Stimulated activated CD8-positive, alpha-beta memory T cell treated with anti-CD3 and anti-CD28 coated beads, Interleukin-2, amount 100 ng/mL, for 48 hours (primary cell): ENCODE measurements around the gene CERK.

ENCODE experiments used
- DNase-seq, 2 donors: peaks; one replicate each; pipeline ENCODE4 v3.0.0-alpha.2; 2020; ENCODE audit warnings: low read depth in 2 of 2

Gene CERK

DNA sequence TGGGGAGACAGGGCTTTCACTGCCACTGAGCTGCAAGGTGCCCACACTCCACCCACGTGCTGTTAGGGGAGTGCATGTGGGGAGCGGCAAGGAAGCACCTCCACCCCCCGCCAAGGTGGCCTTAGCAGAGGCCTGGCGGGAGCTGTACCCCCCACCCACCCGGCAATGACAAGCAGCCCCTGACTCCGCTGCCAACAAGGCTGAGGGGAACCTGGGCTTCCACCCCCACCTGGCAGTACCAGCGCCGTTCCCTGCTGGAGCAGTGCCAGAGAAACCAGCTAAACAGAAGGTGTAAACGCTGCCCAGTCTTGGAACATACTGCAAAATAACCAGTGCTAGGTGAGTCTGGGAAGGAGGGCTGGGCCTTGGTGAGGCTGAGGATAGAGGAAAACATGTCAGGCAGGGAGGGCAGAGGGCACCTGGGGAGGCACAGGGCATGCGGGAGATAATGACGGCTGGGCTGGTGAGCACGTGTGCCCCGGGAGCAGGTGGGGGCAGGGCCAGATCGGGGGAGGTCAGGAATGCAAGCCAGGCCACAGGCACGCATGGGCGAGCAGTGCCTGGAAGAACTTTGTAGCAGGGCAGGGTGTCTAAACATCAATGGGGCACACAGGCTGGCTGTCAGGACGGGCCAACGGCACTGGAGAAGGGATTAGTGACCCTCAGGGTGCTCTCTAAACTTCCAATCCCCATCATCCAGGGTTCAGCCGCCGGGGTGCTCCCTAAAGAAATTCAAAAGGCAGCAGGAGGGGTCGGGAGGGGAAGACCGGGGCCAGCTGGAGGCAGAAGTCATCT lies 6.6 kb downstream of the CERK start:
- no peak for DNase-seq

DNA sequence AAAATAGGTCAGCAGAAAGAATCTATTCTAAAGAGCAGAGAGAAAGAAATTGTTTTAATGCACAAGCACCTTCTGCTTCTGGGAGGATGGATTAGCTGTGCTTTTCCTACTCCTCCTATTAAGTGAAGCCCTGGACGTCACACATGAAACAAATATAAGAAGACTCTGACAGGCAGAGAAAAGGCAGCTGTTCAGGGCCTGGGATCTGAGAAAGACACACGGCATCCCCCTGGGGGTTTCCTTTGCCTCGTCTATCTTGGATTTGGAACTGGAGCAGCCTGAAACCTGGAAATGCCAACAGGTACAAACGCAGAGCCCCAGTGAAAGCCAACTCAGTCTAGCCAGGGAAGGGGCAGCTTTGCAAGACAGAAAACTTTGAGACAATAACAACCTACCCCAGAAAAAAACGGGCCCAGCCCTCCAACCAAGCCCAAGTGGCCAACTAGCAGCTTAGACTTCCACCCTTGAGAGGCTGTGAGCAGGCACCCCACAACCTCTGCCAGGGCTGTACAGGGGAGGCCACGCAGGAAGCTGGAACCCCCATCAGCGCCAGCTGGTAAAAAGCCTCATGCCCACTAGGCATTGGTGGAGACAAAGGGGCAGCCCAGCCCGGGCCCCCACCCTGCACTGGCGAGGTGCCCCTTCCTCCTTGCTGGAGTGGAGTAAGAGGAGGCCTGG lies 7.3 kb downstream of the CERK start:
- no peak for DNase-seq

DNA sequence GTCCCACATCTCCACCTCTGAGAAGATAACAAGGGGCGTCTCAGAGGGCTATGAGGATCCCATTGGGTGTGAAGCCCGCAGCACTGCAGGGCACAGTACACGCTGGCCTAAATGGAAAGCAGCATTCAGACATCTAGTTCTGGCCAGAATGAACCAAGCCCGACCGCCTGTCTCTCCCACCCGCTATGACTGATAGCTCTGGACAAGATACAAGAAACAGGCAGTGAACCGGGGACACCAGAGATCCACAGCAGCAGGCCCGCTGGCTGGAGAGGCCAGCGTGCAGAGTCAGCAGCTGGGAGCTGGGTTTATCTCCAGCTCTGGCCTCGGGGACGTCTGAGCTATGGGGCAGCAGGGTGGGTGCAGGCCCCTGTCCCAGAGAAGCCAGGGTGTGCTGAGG lies 9.6 kb downstream of the CERK start:
- no peak for DNase-seq

DNA sequence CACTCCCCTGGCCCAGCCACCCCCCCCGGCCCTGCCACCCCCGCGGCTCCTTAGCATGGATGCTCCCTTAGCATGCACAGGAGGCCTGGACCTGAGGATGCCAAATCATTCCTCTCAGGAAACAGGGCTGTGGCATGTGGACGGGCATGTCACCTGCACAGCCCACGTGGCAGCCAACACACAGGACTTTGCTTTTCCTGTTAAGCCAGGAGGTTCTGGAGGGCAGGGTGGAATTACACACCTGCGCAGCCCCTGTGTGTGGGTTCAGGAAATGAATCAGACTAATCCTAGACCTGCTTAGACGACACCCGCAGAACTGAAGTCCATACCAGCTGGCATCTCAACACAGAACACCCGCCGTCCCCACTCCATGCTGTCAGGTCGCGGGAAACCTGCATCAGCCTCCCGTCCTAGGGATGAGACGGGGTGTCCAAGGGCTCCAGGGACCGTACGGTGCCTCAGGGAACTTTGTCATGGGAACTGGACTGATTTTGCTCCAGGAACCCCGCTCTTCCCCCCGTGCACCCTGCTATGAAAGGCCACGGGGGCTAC lies 10.2 kb downstream of the CERK start:
- DNase-seq: no peak

DNA sequence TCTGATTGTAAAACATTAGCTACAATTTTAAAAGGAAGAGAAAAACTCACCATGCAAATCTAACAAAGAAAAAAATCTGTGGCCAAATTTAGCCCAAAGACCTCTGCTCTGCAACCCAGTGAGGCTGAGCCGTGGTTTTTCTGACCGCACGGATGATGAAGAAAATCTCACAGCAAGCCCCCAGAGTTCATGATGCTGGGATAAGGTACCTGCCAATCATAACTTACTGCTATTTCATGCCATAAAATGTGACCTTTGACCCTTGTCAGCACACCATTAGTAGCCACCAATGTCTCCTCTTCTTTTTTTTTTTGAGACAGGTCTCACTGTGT lies 11.1 kb downstream of the CERK start:
- no peak for DNase-seq

DNA sequence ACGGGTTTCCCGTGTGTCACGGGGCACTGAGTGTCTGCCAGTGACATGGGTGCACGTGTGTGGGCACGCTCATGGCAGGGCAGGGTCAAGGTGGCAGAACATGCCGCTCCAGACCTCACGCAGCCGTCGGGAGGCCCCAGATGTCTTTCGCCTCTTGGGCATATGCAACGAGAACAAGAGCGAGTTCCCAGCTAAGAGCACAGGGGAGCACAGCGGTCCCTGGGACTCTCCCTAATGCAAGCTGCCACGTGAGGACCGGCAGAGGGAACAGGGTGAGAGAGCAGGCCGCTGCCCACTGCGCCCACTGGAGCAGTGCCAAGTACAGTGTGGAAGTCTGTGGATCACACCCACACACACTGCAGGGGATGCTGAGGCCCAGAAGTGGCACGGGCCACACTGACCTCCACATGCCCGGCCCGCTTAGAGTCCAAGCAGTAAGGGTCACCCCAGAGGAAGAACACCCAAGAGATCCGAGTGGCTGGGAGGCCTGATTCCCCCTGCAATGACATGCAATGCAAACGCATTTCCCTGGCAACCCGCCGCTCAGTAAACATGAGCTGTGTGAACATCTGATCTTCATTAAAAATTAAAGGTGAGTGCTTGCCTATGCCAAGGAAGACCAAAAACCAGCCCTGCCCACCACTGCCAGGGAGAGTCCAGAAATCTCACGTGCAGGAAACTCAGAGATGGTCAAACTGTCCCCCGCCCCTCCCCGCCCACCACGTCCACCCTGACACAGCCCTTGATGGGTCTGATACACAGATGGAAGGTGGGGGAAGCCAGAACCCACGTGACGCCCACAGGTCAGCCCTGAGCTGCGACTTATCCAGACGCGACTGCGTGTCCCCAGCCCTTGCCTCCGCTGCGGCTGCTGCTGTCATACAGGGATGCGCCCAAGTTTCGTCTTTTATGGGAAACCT lies 11.7 kb downstream of the CERK start:
- no peak for DNase-seq

DNA sequence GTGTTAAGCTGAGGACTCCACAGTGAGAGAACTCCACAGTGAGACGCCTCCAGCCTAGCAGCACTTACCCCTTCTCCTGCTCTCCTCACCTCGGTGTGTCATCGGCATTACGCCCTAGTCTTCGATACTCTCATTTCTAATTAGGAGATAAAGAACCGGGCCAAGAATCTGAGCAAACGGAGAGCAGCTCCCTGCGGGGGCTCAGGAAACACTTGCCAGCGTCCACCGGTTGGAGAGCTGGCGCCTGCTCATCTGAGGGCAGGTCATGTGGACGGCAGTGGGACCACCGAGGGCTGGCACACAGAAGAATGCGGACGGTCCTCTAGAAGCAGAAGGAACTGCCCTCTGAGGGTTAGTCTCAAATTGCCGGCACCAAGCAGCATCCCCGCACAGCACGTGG lies 13.0 kb downstream of the CERK start:
- DNase-seq: no peak

DNA sequence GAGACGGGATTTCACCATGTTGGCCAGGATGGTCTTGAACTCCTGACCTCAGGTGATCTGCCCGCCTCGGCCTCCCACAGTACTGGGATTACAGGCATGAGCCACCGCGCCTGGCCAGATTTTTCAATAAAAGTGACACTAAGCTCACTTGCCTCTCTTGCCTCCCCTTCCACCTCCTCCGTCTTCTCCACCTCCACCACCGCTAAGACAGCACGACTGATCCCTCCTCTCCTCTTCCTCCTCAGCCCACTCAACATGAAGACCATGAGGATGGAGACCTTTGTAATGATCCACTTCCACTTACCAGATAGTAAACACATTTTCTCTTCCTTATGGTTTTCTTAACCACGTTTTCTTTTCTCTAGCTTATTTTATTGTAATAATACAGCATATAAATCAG lies 14.2 kb downstream of the CERK start:
- no peak for DNase-seq

DNA sequence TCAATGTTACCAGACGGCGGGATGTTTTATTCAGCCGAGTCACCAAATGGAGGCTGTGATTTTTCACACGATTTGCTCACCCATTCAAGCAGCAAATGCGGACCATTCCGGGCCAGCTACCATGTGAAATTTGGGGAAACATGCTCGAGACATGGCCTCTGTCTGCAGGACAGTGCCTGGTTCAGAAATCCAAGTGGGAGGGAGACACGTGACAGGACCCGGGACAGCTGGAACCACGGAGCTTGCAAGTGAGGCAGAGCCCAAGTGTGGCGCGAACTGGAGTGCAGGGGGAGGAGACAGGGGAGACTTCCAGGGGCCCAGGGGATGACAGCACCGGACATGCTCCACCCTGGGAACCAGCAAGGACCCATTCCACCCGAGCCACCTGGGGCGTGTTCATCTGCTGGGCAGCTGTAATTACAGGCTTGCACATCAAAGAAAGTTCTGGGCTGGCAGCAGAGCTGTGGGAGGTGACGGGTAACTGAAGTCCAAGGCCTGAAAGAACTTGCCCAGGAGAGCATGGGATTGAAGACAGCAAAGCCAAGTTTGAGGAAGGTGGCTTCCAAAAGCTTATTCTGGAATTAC lies 16.5 kb downstream of the CERK start:
- DNase-seq: no peak

DNA sequence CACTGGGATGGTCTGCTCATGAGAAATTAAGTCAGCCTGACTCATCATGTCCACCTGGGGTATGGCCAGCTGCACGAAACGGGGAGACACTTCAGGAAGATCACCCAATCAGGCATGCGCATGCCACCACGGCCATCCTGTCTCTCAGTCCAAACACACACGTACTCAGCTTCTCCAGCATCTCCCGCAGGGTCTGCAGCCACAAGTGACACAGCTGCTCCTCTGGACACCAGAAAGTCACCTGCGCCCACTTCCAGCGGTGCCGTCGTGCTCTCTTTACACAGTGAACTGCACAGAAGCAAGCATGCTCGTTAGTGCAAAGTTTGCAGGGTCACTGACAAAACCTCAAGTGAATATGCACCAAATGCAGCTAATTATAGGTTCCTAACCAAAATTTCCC lies 18.1 kb downstream of the CERK start:
- DNase-seq: no peak

DNA sequence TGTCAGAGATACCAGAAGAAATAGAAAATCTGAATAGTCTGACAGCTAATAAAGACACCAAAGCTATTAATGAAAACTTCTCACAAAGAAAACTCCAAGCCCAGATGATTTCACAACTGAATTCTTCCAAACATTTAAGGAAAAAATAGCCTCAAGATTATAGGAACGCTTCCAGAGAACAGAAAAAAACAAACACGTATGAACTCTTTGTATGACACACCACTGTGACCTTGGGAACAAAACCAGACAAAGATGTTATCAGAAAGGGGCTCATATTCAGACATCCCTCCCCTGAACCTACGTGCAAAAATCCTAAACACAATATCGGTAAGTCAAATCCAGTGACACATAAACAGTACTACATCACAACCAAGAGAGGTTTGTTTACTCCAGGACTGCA lies 23.5 kb downstream of the CERK start:
- DNase-seq: no peak

DNA sequence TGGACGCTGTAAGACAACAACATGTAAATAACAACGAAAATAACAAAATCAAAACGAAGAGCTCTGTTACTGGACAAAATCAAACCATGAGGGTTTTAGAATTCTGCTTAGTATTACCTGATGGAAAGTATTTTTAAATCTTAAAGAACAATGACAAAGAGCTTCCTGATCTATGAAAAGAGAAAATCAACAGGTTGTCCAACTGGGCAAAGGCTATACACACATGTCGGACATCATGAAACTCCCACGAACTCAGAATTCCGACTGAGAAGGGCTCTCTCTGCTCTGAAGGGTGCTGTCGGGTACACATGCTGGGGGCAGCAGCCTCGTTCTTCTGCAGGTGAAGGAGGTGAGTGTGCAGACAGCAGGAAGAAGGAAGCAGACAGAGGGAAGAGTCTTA lies 25.8 kb downstream of the CERK start:
- DNase-seq: no peak

DNA sequence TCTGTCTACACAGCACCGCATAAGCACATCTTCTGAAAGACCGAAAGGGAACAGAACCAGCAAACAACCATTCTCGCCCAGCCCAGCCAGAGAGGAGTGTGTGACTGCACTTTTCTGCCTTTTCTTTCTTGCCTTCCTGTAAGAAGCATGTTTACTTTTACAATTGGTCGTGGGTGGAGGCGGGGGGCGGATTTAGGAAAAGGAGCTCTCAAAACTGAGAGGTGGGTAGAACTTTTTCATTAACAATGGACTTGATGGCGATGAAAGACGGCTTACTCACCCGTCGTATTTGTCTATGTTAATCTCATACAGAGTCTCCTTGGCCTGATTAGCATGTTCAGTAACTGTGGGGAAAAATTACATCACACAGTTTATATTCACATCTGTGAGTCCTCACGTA lies 27.2 kb downstream of the CERK start:
- no peak for DNase-seq

DNA sequence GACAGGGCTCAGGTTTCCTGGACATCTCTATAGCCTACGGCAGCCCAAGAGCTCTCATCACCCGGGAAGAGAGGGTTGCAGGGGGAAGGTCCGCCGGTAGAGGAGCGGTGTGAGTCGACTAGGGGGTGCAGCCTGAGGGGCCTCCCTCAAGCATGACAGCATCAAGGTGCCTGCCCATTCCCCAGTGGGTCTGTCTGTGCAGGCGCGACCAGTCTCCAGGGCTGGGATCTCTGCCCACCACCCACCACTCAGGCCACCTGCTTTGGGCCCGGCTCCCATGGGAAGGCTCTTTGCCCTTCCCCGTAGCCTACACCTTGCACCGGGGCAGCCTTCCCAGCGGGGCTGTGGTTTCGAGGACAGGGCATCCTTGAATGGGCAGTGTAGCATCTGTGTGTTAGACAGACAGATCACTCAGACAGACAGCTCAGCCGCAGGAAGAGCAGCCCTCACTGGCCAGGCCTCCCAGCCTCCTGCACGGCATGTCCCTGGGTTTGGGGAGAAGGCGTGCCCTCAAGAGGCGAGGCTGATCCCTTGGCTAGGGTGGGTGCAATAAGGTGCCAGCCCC lies 29.2 kb downstream of the CERK start:
- no peak for DNase-seq

DNA sequence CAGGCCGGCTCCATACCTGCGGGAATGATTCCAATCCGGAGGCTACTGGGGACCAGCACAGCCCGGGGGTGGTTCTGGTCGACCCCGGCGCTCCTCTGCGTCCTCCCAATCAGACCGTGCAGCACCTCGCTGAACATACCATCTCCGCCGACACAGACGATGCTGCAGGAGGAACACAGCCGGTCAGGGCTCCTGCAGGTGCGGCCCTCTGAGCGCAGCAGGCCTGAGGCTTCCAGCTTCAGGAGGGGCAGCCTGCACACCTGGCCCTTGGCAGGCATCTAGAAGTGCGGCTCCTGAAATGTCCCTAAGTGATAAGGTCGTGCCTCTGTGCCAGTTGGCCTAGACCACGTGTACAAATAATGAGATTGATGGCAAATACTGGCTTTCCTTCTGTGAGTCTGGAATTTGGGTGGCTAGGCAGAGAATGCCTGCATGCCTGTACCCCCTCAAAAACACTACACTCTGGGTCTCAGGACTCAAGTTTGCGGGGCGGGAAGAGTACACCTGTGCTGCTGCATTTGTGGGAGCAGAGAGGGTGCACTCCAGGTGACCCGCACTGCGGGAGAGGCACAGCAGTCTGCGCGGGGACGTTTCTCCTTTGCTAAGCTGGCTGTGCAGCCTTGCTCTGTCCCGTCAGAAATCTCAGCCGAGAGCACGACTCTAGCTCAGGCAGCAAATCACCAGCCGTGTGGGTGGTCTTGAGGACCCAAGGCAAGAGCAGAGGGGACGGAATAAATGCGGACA lies 30.1 kb downstream of the CERK start:
- DNase-seq: no peak

DNA sequence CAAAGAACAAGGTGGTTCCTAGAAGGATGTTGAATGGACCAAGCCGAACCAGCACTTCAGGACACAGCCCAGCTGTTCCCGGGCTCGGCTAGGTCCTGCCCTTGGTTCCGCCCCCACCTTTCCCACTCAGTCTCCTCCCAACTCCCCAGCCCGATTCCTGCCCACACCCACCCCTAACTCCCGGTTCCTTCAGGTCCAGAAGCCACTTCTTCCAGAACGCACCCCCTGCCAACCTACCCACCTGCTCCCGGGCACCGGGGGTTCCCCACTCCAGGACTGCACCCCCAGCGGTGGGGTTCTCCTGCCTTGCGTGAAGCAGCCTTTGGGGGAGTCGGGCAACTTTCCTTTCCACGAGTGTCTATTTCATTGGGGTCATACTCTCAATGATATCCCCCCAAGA lies 30.7 kb downstream of the CERK start:
- no peak for DNase-seq

DNA sequence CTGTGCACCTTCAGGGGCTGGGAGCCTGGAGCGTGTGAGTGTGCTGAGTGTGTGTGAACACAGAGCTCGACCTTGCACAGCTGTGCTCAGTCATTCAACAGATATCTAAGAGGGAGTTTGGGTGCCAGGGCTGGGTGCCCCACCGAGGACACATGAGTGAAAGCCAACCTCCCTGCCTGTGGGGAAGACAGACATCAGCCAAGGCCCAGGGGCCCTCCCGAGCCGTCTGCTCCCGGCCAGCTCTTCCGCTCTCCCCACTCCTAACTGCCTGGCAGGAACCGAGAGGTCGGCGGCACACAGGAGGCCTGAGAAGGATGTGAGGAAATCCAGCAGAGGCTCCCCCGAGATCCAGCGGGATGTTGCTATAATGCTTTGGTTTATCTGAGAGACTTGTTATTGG lies 32.0 kb downstream of the CERK start:
- DNase-seq: no peak

DNA sequence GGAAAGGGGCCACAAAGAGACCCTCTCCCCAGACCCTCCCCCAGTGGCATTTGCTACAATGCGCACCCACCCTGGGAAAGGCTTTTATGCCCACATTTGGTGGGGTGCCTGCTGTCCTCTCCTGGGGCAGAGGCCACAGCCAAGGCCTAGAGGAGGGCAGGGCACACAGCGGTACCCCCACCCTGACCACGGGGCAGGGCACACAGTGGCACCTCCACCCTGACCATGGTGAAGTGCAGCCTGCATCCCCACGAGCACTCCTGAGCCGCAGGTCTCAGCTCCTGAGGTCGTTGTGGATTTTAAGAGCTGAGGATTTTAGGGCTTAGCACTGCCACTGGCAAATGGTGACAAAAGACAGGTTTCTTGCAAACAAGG lies 34.1 kb downstream of the CERK start:
- DNase-seq: no peak

DNA sequence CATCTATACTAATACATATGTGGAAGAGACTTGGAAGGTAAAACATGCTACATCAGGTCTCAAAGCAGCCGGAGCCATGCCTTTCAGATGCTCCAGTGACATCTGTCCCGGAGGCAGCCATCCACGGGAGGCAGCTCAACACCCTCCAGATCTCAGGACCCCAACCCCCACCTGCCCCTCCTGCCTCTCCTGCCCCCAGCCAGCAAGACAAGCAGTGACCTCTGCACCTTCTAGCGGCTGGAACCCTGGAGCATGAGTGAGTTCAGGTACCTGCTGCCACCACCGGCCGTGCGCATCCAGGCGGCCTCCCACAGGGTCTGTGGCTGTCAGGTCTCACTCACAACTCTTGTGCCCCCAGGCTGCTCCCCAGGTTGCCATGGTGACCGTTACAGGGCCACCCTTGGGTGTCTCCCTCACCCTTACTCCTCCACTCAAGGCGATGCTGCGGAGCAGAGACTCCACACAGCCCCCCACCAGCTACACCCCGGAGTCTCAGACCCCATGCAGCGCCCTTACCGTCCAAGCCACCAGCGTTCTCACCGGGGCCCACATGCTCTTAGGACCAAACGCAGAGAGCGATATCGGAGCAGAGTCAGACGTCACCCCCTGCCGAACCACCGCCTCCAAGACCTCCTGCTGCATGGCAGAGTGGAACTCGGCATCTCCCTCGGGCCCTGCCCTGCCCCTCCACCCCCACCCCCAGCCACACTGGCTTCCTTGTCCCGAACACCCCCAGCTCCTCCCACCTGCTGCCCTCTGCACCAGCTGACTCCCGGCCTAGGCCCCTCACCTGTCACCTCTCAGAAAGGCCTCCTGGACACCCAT lies 34.7 kb downstream of the CERK start:
- DNase-seq: no peak

DNA sequence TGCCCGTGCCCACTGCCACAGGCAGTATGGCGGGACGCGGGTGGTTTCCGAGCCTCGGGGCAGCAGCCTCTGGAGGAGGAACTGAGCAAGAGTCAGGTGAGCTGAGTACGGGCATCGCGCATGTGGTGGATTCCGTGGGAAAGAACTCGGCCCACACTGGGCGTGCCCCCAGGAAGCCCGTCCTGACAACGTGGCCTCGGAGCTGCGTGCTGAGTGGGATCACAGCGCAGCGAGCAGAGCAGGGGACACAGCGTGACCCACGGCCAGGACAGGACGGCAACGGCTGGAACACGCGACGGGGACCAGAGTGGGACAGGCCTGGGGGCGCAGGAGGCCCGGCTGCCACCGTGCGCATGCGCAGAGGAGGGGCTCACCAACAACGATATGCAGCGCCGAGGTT lies 36.8 kb downstream of the CERK start:
- no peak for DNase-seq
